ENCODE results near the gene SEMA3C. TPM values are rescaled to one million over a fixed set of nuclear protein-coding genes. Genes with fewer than 3 reads are reported as not detected.

SEMA3C gene
- total RNA-seq, 2 donors from 2014 or later = 66.4 to 147 TPM

DNA sequence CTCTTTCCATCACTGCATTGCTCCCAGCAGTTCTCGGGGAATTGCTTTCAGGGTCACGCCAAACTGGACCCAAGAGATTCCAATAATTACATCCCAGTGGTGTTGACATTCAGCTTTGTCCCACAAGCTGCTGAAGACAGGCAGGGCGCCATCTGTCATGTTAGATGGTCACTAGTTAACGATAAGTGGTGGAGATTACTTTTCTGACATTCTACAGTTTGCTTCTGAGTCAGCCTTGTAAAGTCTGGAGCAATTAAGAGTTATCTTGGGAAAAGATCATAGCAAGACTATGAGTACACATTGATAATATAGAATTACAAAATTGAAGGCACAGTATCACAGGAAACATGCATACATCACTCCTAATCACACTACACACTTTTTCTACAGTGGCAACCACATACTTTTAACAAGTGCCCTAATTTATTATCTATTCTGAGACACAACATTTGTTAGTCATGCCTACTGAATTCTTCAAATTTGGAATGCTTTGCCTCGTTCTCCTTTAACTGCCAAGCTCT, 41.9 kb downstream of the SEMA3C start:
- no peak overlapping the region for H3K4me3 ChIP-seq
- TF ChIP-seq POLR2A (IDR thresholded peaks at IDR 0.05) (no peak), POLR2AphosphoS5 (IDR thresholded peaks at IDR 0.05) (no peak)
- TF ChIP-seq, protein P1, sequence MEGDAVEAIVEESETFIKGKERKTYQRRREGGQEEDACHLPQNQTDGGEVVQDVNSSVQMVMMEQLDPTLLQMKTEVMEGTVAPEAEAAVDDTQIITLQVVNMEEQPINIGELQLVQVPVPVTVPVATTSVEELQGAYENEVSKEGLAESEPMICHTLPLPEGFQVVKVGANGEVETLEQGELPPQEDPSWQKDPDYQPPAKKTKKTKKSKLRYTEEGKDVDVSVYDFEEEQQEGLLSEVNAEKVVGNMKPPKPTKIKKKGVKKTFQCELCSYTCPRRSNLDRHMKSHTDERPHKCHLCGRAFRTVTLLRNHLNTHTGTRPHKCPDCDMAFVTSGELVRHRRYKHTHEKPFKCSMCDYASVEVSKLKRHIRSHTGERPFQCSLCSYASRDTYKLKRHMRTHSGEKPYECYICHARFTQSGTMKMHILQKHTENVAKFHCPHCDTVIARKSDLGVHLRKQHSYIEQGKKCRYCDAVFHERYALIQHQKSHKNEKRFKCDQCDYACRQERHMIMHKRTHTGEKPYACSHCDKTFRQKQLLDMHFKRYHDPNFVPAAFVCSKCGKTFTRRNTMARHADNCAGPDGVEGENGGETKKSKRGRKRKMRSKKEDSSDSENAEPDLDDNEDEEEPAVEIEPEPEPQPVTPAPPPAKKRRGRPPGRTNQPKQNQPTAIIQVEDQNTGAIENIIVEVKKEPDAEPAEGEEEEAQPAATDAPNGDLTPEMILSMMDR (IDR thresholded peaks at IDR 0.05) = no peak
- H3K9me3 ChIP-seq = no peaks in the 10 kb centered on the region
- no peaks in the 10 kb centered on the region for H3K27me3 ChIP-seq (replicated peaks; ENCODE audit: insufficient read depth)
- no peak for DNase-seq (ENCODE audit: low spot score)
- H3K27ac ChIP-seq = no peak overlapping the region
- WGBS = 41% methylated on average over 5 of the region's 5 CpGs
- H3K36me3 ChIP-seq = no peaks in the 10 kb centered on the region
- no peaks in the 10 kb centered on the region for H3K4me1 ChIP-seq (replicated peaks)
- intact Hi-C loops (cut with DNase I) = no loop called here

GRCh38 chr7:80875537-80876120, 43.2 kb downstream of the SEMA3C start:
- DNase-seq (ENCODE audit: low spot score) = no peak
- 91% methylated on average over 9 of the region's 9 CpGs for WGBS
- intact Hi-C loops (cut with DNase I) = no loop called here
- Histone ChIP-seq H3K36me3 (no peaks in the 10 kb centered on the region), H3K4me3 (no peak overlapping the region), H3K4me1 (replicated peaks) (no peaks in the 10 kb centered on the region), H3K27me3 (replicated peaks; ENCODE audit: insufficient read depth) (no peaks in the 10 kb centered on the region), H3K9me3 (no peaks in the 10 kb centered on the region), H3K27ac (no peak overlapping the region)
- TF ChIP-seq POLR2AphosphoS5 (IDR thresholded peaks at IDR 0.05) (no peak), POLR2A (IDR thresholded peaks at IDR 0.05) (no peak)
- TF ChIP-seq, protein P1 (IDR thresholded peaks at IDR 0.05) = no peak

- no peaks in the 10 kb centered on the region for H3K4me1 ChIP-seq (replicated peaks)
- WGBS = 82% methylated on average over 5 of the region's 5 CpGs
- intact Hi-C loops (cut with DNase I) = no loop called here
Observed at GRCh38 chr7:80873140-80873539, 45.7 kb downstream of the SEMA3C start.

DNA sequence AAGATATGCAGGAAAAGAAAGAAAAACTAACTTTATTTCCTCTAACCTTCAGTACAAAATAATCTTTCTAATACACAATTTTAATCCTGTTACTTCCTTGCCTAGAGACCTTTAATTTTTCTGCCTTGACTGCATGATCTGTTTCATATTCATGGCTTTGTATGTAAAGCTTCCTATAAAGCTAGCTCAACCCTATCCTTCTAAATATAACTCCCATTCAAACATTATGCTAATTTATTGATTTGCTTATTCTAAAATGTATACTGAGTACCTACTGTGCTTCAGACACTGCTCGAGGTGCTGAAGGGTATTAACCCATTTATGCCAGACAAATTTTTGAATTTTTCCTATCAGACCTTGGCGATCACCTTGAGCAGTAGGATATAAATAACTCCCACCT, 47.6 kb downstream of the SEMA3C start:
- no peak for TF ChIP-seq POLR2A (IDR thresholded peaks at IDR 0.05)
- TF ChIP-seq POLR2AphosphoS5 (IDR thresholded peaks at IDR 0.05) = no peak
- TF ChIP-seq, protein P1 (IDR thresholded peaks at IDR 0.05) = no peak
- no peak overlapping the region for H3K27ac ChIP-seq
- H3K36me3 ChIP-seq = no peaks in the 10 kb centered on the region
- H3K27me3 ChIP-seq (replicated peaks; ENCODE audit: insufficient read depth) = no peaks in the 10 kb centered on the region
- H3K9me3 ChIP-seq = no peaks in the 10 kb centered on the region
- H3K4me1 ChIP-seq (replicated peaks) = no peaks in the 10 kb centered on the region
- no peak for DNase-seq (ENCODE audit: low spot score)
- H3K4me3 ChIP-seq = no peak overlapping the region
- WGBS = 60% methylated on average over 2 of the region's 2 CpGs
- intact Hi-C loops (cut with DNase I) = no loop called here

More at GRCh38 chr7:80873140-80873539, 45.7 kb downstream of the SEMA3C start:
- TF ChIP-seq, protein P1 (IDR thresholded peaks at IDR 0.05) = no peak
- TF ChIP-seq POLR2A (IDR thresholded peaks at IDR 0.05) = no peak
- TF ChIP-seq POLR2AphosphoS5 (IDR thresholded peaks at IDR 0.05) = no peak
- H3K27ac ChIP-seq = no peak overlapping the region
- H3K9me3 ChIP-seq = no peaks in the 10 kb centered on the region
- no peaks in the 10 kb centered on the region for H3K36me3 ChIP-seq
- no peak for DNase-seq (ENCODE audit: low spot score)
- no peaks in the 10 kb centered on the region for H3K27me3 ChIP-seq (replicated peaks; ENCODE audit: insufficient read depth)
- no peak overlapping the region for H3K4me3 ChIP-seq

DNA sequence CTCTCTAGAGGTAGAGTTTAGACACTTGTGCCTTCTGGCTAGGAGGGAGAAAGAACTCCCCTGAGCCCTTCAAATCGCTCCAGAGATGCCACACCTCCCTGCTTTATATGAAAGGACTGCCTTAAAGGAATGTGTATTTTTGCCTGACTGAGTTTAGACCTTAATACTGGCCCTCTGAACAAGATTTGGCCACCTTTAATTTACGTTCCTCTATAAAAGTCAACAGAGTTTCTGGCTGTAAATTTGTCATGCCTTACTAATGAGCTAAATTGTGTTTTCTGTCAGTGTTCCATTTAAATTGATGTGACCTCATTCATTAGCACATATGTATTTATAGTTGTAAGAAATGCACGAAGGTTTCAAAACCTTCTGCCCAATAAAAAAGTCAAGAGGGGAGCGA, 48.0 kb downstream of the SEMA3C start:
- Histone ChIP-seq H3K27me3 (replicated peaks; ENCODE audit: insufficient read depth) (no peaks in the 10 kb centered on the region), H3K4me3 (no peak overlapping the region), H3K4me1 (replicated peaks) (no peaks in the 10 kb centered on the region), H3K27ac (no peak overlapping the region), H3K36me3 (no peaks in the 10 kb centered on the region), H3K9me3 (no peaks in the 10 kb centered on the region)
- no peak for DNase-seq (ENCODE audit: low spot score)
- WGBS = 27% methylated on average over 4 of the region's 4 CpGs
- intact Hi-C loops (cut with DNase I) = no loop called here
- TF ChIP-seq POLR2AphosphoS5 (IDR thresholded peaks at IDR 0.05) (no peak), POLR2A (IDR thresholded peaks at IDR 0.05) (no peak)
- TF ChIP-seq, protein P1 (IDR thresholded peaks at IDR 0.05) = no peak

All from prostate gland (tissue), 2 donors.